ENCODE measurements around the gene ANO7. TPM values are rescaled to one million over a fixed set of nuclear protein-coding genes. Genes with fewer than 3 reads are reported as not detected.

ANO7 gene
- total RNA-seq, 3 donors from 2014 or later (not counting 1 experiment from before 2014, with no cell fraction given), result 0.97 to 1.4 (median 1.1) TPM

- no peaks in the 10 kb centered on the region for H3K27me3 Mint-ChIP-seq (ENCODE audit: low read depth in 2 of 2)
- no peak overlapping the region for H3K4me3 ChIP-seq (ENCODE audit: low read length)
- 82% methylated on average over 20 of the region's 20 CpGs for WGBS (ENCODE audit: insufficient coverage)
These were observed 40.5 kb downstream of the ANO7 start for GRCh38 chr2:241228860-241229516.

GRCh38 chr2:241229563-241230401 lies 41.3 kb downstream of the ANO7 start:
- no peak overlapping the region for H3K4me3 Mint-ChIP-seq
- H3K27me3 Mint-ChIP-seq (ENCODE audit: low read depth in 2 of 2), result no peaks in the 10 kb centered on the region
- H3K4me1 Mint-ChIP-seq, result no peaks in the 10 kb centered on the region
- TF ChIP-seq CTCF (IDR thresholded peaks at IDR 0.05), result no peak
- H3K4me3 ChIP-seq (ENCODE audit: low read length), result no peak overlapping the region
- H3K36me3 ChIP-seq (ENCODE audit: control insufficient read depth, insufficient read depth, low read length), result peaks cover 71% of the 10 kb centered on the region
- H3K27ac Mint-ChIP-seq, result no peak overlapping the region
- H3K4me1 ChIP-seq (ENCODE audit: control insufficient read depth, insufficient read depth, low read length), result no peaks in the 10 kb centered on the region
- intact Hi-C loops (cut with micrococcal nuclease), result no loop called here
- ATAC-seq (no peak), DNase-seq (no peak)
- H3K27me3 ChIP-seq (ENCODE audit: control insufficient read depth, insufficient read depth, low read length), result no peaks in the 10 kb centered on the region
- H3K27ac ChIP-seq (ENCODE audit: low read length), result no peak overlapping the region
- no peaks in the 10 kb centered on the region for H3K9me3 Mint-ChIP-seq
- H3K9me3 ChIP-seq (ENCODE audit: control insufficient read depth, insufficient read depth, low read length), result no peaks in the 10 kb centered on the region
- 94% methylated on average over 29 of the region's 29 CpGs for WGBS (ENCODE audit: insufficient coverage)
- H3K36me3 Mint-ChIP-seq, result no peaks in the 10 kb centered on the region

More at GRCh38 chr2:241228860-241229516, 40.5 kb downstream of the ANO7 start:
- Histone ChIP-seq H3K9me3 (ENCODE audit: control insufficient read depth, insufficient read depth, low read length) (no peaks in the 10 kb centered on the region), H3K36me3 (ENCODE audit: control insufficient read depth, insufficient read depth, low read length) (peaks cover 63% of the 10 kb centered on the region), H3K27me3 (ENCODE audit: control insufficient read depth, insufficient read depth, low read length) (no peaks in the 10 kb centered on the region), H3K4me1 (ENCODE audit: control insufficient read depth, insufficient read depth, low read length) (no peaks in the 10 kb centered on the region), H3K27ac (ENCODE audit: low read length) (no peak overlapping the region)
- TF ChIP-seq CTCF (IDR thresholded peaks at IDR 0.05), result no peak
- Mint-ChIP-seq H3K4me1 (no peaks in the 10 kb centered on the region), H3K9me3 (no peaks in the 10 kb centered on the region), H3K4me3 (no peak overlapping the region), H3K36me3 (no peaks in the 10 kb centered on the region), H3K27ac (no peak overlapping the region)
- no peak for DNase-seq
- intact Hi-C loops (cut with micrococcal nuclease), result no loop called here
- ATAC-seq, result no peak

- no peaks in the 10 kb centered on the region for H3K27me3 ChIP-seq (ENCODE audit: control insufficient read depth, insufficient read depth, low read length)
- WGBS (ENCODE audit: insufficient coverage), result 96% methylated on average over 19 of the region's 19 CpGs
- H3K9me3 Mint-ChIP-seq, result no peaks in the 10 kb centered on the region
- H3K4me3 Mint-ChIP-seq, result no peak overlapping the region
- no peaks in the 10 kb centered on the region for H3K4me1 Mint-ChIP-seq
- H3K9me3 ChIP-seq (ENCODE audit: control insufficient read depth, insufficient read depth, low read length), result no peaks in the 10 kb centered on the region
- H3K27ac ChIP-seq (ENCODE audit: low read length), result no peak overlapping the region
- H3K27me3 Mint-ChIP-seq (ENCODE audit: low read depth in 2 of 2), result no peaks in the 10 kb centered on the region
- no peak overlapping the region for H3K27ac Mint-ChIP-seq
- DNase-seq (no peak), ATAC-seq (no peak)
- TF ChIP-seq CTCF (IDR thresholded peaks at IDR 0.05), result no peak
- H3K36me3 Mint-ChIP-seq, result no peaks in the 10 kb centered on the region
- intact Hi-C loops (cut with micrococcal nuclease), result no loop called here
- no peak overlapping the region for H3K4me3 ChIP-seq (ENCODE audit: low read length)
- peaks cover 77% of the 10 kb centered on the region for H3K36me3 ChIP-seq (ENCODE audit: control insufficient read depth, insufficient read depth, low read length)
- no peaks in the 10 kb centered on the region for H3K4me1 ChIP-seq (ENCODE audit: control insufficient read depth, insufficient read depth, low read length)
These were observed 42.0 kb downstream of the ANO7 start for GRCh38 chr2:241230435-241230834.
